GM23338 (cell line): ENCODE data around the gene PANK1.

Experiments
- EZH2 ChIP-seq: fragments of 200-600 bp; sonication (generic); IDR thresholded peaks from one replicate; pipeline ENCODE4 v1.8.0; 2017; ENCODE audit warnings: antibody characterized with exemption, mild to moderate bottlenecking, low read depth; ENCODE audit not compliant: unreplicated experiment
- POLR2AphosphoS5 ChIP-seq: IDR thresholded peaks from 2 replicates; pipeline ENCODE4 v1.6.1; 2016; ENCODE audit warnings: antibody characterized with exemption, low read depth
- TF ChIP-seq, protein P1 (sequence below), 2 experiments: fragments of 200-600 bp in 1 of 2; sonication (generic) in 1 of 2; conservative IDR thresholded peaks; 2 replicates each; pipeline versions ENCODE4 v1.5.1 to v1.6.1; 2016 to 2017; ENCODE audit warnings: antibody characterized with exemption in 2 of 2, low read depth in 2 of 2, mild to moderate bottlenecking in 2 of 2, moderate library complexity in 1 of 2

DNA sequence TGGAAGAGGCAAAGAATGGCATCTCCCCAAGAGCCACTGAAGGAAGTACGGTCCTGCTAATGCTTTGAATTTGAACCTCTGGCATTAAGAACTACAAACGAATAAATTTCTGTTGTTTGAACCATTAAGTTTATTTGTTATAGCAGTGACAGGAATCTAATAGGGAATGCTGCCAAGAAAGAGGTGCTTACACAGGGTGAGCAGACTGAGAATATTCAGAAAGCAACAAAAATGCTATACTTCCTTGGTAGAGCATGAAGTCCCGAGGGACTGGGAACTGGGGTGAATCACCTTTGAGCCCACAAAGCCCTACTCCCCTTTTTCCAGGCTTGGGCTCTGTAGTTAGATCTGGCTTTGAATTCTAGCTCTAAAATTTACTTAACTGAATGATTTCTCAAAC is 45.0 kb downstream of the PANK1 start:
- TF ChIP-seq EZH2 (no peak), POLR2AphosphoS5 (no peak)
- TF ChIP-seq, protein P1, sequence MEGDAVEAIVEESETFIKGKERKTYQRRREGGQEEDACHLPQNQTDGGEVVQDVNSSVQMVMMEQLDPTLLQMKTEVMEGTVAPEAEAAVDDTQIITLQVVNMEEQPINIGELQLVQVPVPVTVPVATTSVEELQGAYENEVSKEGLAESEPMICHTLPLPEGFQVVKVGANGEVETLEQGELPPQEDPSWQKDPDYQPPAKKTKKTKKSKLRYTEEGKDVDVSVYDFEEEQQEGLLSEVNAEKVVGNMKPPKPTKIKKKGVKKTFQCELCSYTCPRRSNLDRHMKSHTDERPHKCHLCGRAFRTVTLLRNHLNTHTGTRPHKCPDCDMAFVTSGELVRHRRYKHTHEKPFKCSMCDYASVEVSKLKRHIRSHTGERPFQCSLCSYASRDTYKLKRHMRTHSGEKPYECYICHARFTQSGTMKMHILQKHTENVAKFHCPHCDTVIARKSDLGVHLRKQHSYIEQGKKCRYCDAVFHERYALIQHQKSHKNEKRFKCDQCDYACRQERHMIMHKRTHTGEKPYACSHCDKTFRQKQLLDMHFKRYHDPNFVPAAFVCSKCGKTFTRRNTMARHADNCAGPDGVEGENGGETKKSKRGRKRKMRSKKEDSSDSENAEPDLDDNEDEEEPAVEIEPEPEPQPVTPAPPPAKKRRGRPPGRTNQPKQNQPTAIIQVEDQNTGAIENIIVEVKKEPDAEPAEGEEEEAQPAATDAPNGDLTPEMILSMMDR (conservative IDR thresholded peaks at IDR 0.05; ENCODE audit: low read depth in 2 of 2): no peak
